Karpas-422 (cell line): Measurements from ENCODE around the gene DCDC2C. TPM values are rescaled to one million over a fixed set of nuclear protein-coding genes. Genes with fewer than 3 reads are reported as not detected.

Source experiments
- DNase-seq: peaks from one replicate; pipeline ENCODE4 v3.0.0-alpha.2; 2015
- H2AFZ ChIP-seq: fragments of 200-600 bp; sonication (generic); 2 replicates; pipeline ENCODE4 v1.6.1; 2014; ENCODE audit warnings: antibody characterized with exemption, low read length, mixed read lengths
- H3K27ac ChIP-seq: fragments of 200-600 bp; sonication (generic); 2 replicates; pipeline ENCODE4 v1.5.1; 2014; ENCODE audit warnings: mild to moderate bottlenecking, low read length, moderate library complexity
- H3K27me3 ChIP-seq: fragments of 200-600 bp; sonication (generic); 2 replicates; pipeline ENCODE4 v1.6.1; 2014; ENCODE audit warnings: low read length, mixed read lengths
- H3K36me3 ChIP-seq: fragments of 200-600 bp; sonication (generic); 2 replicates; pipeline ENCODE4 v1.6.1; 2014; ENCODE audit warnings: low read length, mixed read lengths; ENCODE audit not compliant: insufficient read depth
- H3K4me1 ChIP-seq: fragments of 200-600 bp; sonication (generic); 2 replicates; pipeline ENCODE4 v1.6.1; 2014; ENCODE audit warnings: mild to moderate bottlenecking, low read length, mixed read lengths
- H3K4me2 ChIP-seq: fragments of 200-600 bp; sonication (generic); 2 replicates; pipeline ENCODE4 v1.6.1; 2014; ENCODE audit warnings: low read length, low read depth, mild to moderate bottlenecking; ENCODE audit not compliant: poor library complexity, severe bottlenecking
- H3K4me3 ChIP-seq: fragments of 200-600 bp; sonication (generic); 2 replicates; pipeline ENCODE4 v1.5.1; 2014; ENCODE audit warnings: mild to moderate bottlenecking, antibody characterized with exemption, low read length, mixed read lengths
- H3K79me2 ChIP-seq: fragments of 200-600 bp; sonication (generic); 2 replicates; pipeline ENCODE4 v1.6.1; 2014; ENCODE audit warnings: mild to moderate bottlenecking, low read length, mixed read lengths
- H3K9ac ChIP-seq: fragments of 200-600 bp; sonication (generic); 2 replicates; pipeline ENCODE4 v1.6.0; 2014; ENCODE audit warnings: low read length
- H3K9me2 ChIP-seq: fragments of 200-600 bp; sonication (generic), shearing (Covaris generic); replicated peaks from 2 replicates; pipeline ENCODE4 v1.6.0; 2014; ENCODE audit warnings: mild to moderate bottlenecking, low read length, moderate library complexity; ENCODE audit not compliant: insufficient read depth
- H3K9me3 ChIP-seq: fragments of 300-700, 200-600 bp; sonication (generic); 2 replicates; pipeline ENCODE4 v1.6.1; 2014; ENCODE audit warnings: low read length, mixed read lengths
- H4K20me1 ChIP-seq: fragments of 200-600 bp; sonication (generic); 2 replicates; pipeline ENCODE4 v1.6.1; 2014; ENCODE audit warnings: mild to moderate bottlenecking, antibody characterized with exemption, low read length, low read depth; ENCODE audit not compliant: insufficient read depth
- total RNA-seq: library from RNA; depleted of rRNA; stranded (reverse); fragments of >200 nt; shearing (Covaris generic); gene quantifications from 2 replicates; pipeline ENCODE4 v1.2.3, GENCODE V29; 2014; ENCODE audit warnings: low replicate concordance

The DCDC2C gene
- total RNA-seq, 1 experiment from 2014 or later, result not detected

GRCh38 chr2:3769766-3770165, 66.4 kb downstream of the DCDC2C start:
- no peaks in the 10 kb centered on the region for H3K9me2 ChIP-seq
- no peak overlapping the region for H3K4me3 ChIP-seq
- no peak for DNase-seq
- H3K27ac ChIP-seq, result no peak overlapping the region
- no peaks in the 10 kb centered on the region for H3K4me1 ChIP-seq
- H3K9ac ChIP-seq, result no peak overlapping the region
- H4K20me1 ChIP-seq, result no peaks in the 10 kb centered on the region
- H3K9me3 ChIP-seq, result no peaks in the 10 kb centered on the region
- H3K4me2 ChIP-seq, result no peak overlapping the region
- no peaks in the 10 kb centered on the region for H3K27me3 ChIP-seq
- no peaks in the 10 kb centered on the region for H3K36me3 ChIP-seq
- no peaks in the 10 kb centered on the region for H3K79me2 ChIP-seq
- no peak overlapping the region for H2AFZ ChIP-seq

GRCh38 chr2:3770724-3771415, 67.5 kb downstream of the DCDC2C start:
- no peaks in the 10 kb centered on the region for H4K20me1 ChIP-seq
- H3K9me2 ChIP-seq, result no peaks in the 10 kb centered on the region
- no peaks in the 10 kb centered on the region for H3K9me3 ChIP-seq
- no peaks in the 10 kb centered on the region for H3K4me1 ChIP-seq
- H3K27ac ChIP-seq, result no peak overlapping the region
- no peak overlapping the region for H3K4me2 ChIP-seq
- H2AFZ ChIP-seq, result no peak overlapping the region
- H3K9ac ChIP-seq, result no peak overlapping the region
- no peaks in the 10 kb centered on the region for H3K79me2 ChIP-seq
- H3K36me3 ChIP-seq, result no peaks in the 10 kb centered on the region
- H3K27me3 ChIP-seq, result no peaks in the 10 kb centered on the region
- no peak overlapping the region for H3K4me3 ChIP-seq
- no peak for DNase-seq

GRCh38 chr2:3771576-3771975, 68.2 kb downstream of the DCDC2C start:
- no peaks in the 10 kb centered on the region for H3K27me3 ChIP-seq
- H3K9ac ChIP-seq, result no peak overlapping the region
- no peaks in the 10 kb centered on the region for H3K4me1 ChIP-seq
- DNase-seq, result no peak
- no peak overlapping the region for H3K4me2 ChIP-seq
- no peaks in the 10 kb centered on the region for H3K9me3 ChIP-seq
- no peaks in the 10 kb centered on the region for H4K20me1 ChIP-seq
- no peaks in the 10 kb centered on the region for H3K9me2 ChIP-seq
- no peaks in the 10 kb centered on the region for H3K36me3 ChIP-seq
- no peak overlapping the region for H2AFZ ChIP-seq
- H3K4me3 ChIP-seq, result no peak overlapping the region
- H3K79me2 ChIP-seq, result no peaks in the 10 kb centered on the region
- H3K27ac ChIP-seq, result no peak overlapping the region

- Histone ChIP-seq H3K79me2 (no peaks in the 10 kb centered on the region), H3K27me3 (no peaks in the 10 kb centered on the region), H3K9me2 (no peaks in the 10 kb centered on the region), H3K4me2 (no peak overlapping the region), H3K4me1 (no peaks in the 10 kb centered on the region), H3K27ac (no peak overlapping the region), H3K9me3 (no peaks in the 10 kb centered on the region), H3K4me3 (no peak overlapping the region), H4K20me1 (no peaks in the 10 kb centered on the region), H3K9ac (no peak overlapping the region), H3K36me3 (no peaks in the 10 kb centered on the region), H2AFZ (no peak overlapping the region)
- DNase-seq, result no peak
These were observed 71.0 kb downstream of the DCDC2C start for GRCh38 chr2:3774336-3774735.

- Histone ChIP-seq H3K27me3 (no peaks in the 10 kb centered on the region), H3K9me3 (no peaks in the 10 kb centered on the region)
These were observed 72.9 kb downstream of the DCDC2C start for GRCh38 chr2:3776311-3776710.

GRCh38 chr2:3777966-3778365, 74.6 kb downstream of the DCDC2C start:
- DNase-seq, result no peak
- no peak overlapping the region for H3K9ac ChIP-seq
- no peaks in the 10 kb centered on the region for H4K20me1 ChIP-seq
- no peaks in the 10 kb centered on the region for H3K9me3 ChIP-seq
- H3K4me3 ChIP-seq, result no peak overlapping the region
- H3K9me2 ChIP-seq, result no peaks in the 10 kb centered on the region
- no peak overlapping the region for H2AFZ ChIP-seq
- no peak overlapping the region for H3K4me2 ChIP-seq
- H3K79me2 ChIP-seq, result no peaks in the 10 kb centered on the region
- H3K4me1 ChIP-seq, result no peaks in the 10 kb centered on the region
- no peaks in the 10 kb centered on the region for H3K36me3 ChIP-seq
- no peak overlapping the region for H3K27ac ChIP-seq
- no peaks in the 10 kb centered on the region for H3K27me3 ChIP-seq

More at GRCh38 chr2:3776311-3776710, 72.9 kb downstream of the DCDC2C start:
- H3K9me2 ChIP-seq, result no peaks in the 10 kb centered on the region
- no peaks in the 10 kb centered on the region for H3K79me2 ChIP-seq
- no peak overlapping the region for H3K4me3 ChIP-seq
- DNase-seq, result no peak
- no peaks in the 10 kb centered on the region for H3K36me3 ChIP-seq
- no peak overlapping the region for H3K4me2 ChIP-seq
- no peaks in the 10 kb centered on the region for H4K20me1 ChIP-seq
- H2AFZ ChIP-seq, result no peak overlapping the region
- H3K9ac ChIP-seq, result no peak overlapping the region
- no peak overlapping the region for H3K27ac ChIP-seq
- no peaks in the 10 kb centered on the region for H3K4me1 ChIP-seq

GRCh38 chr2:3778851-3779495, 75.6 kb downstream of the DCDC2C start:
- DNase-seq, result no peak
- Histone ChIP-seq H4K20me1 (no peaks in the 10 kb centered on the region), H3K4me1 (no peaks in the 10 kb centered on the region), H3K36me3 (no peaks in the 10 kb centered on the region), H3K27me3 (no peaks in the 10 kb centered on the region), H3K9me3 (no peaks in the 10 kb centered on the region), H3K9me2 (no peaks in the 10 kb centered on the region), H3K79me2 (no peaks in the 10 kb centered on the region), H3K27ac (no peak overlapping the region), H3K9ac (no peak overlapping the region), H3K4me2 (no peak overlapping the region), H2AFZ (no peak overlapping the region), H3K4me3 (no peak overlapping the region)

GRCh38 chr2:3779496-3780049, 76.2 kb downstream of the DCDC2C start:
- Histone ChIP-seq H3K9ac (no peak overlapping the region), H3K36me3 (no peaks in the 10 kb centered on the region), H3K4me1 (no peaks in the 10 kb centered on the region), H3K4me3 (no peak overlapping the region), H3K9me2 (no peaks in the 10 kb centered on the region), H3K27me3 (no peaks in the 10 kb centered on the region), H3K79me2 (no peaks in the 10 kb centered on the region), H3K4me2 (no peak overlapping the region), H3K9me3 (no peaks in the 10 kb centered on the region), H4K20me1 (no peaks in the 10 kb centered on the region), H3K27ac (no peak overlapping the region), H2AFZ (no peak overlapping the region)
- DNase-seq, result no peak
